ENCODE results near the gene TNFRSF1A.

TNFRSF1A gene

GRCh38 chr12:6322352-6322751 is 19.5 kb downstream of the TNFRSF1A start:
- no peak for DNase-seq

GRCh38 chr12:6321905-6322304 is 20.0 kb downstream of the TNFRSF1A start:
- no peak for DNase-seq

- DNase-seq = no peak
Observed at GRCh38 chr12:6319446-6319845, 22.4 kb downstream of the TNFRSF1A start.

DNA sequence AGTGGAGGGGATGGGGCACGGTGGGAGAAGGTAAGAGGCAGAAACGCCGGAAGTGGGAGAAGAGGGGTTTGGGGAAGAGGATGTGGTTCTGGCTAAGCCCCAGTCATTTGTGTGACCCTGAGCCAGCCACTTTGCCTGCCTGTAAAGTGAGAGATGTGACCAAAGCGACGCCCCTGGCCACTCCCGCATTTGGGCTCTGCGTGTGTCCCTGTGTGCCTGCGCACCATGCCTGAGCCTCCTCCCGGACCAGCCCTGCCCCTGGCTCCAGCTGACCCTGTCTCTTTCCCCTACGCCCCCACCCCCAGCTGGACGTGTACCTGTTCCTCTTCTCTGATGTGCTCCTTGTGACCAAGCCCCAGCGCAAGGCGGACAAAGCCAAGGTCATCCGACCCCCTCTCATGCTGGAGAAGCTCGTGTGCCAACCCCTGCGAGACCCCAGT is 23.4 kb downstream of the TNFRSF1A start:
- no peak for DNase-seq

DNA sequence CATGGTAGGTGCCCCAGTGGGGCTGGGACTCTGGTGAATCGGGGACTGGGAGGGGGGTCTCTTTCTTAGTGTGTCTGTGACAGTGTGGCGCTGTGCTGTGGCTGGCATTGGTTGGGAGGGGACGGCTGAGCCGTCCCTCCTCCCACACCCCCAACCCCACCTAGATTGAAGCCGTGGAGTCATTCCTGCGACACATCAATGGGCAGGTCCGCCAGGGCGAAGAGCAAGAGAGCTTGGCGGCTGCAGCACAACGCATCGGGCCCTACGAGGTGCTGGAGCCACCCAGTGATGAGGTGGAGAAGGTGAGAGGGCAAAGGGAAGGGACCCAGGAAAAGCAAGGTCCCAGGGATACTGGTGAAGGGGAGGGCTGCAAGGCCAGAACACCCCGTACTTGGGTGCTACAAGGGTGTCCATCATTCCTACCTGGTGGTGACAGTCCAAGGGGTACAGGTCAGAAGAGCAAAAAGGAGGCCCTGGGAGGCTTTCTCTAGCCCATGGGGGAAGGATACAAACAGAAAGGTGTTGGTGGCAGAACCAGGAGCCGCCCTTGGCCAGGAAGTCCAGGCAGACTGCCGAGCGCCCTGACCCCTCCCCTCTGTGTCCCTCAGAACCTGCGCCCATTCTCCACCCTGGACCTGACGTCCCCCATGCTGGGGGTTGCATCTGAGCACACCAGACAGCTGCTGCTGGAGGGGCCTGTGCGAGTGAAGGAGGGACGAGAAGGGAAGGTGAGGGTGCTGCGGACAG is 24.0 kb downstream of the TNFRSF1A start:
- DNase-seq = no peak

GRCh38 chr12:6316921-6317692 is 24.8 kb downstream of the TNFRSF1A start:
- no peak for DNase-seq

GRCh38 chr12:6315704-6316597 is 25.9 kb downstream of the TNFRSF1A start:
- DNase-seq = no peak

DNA sequence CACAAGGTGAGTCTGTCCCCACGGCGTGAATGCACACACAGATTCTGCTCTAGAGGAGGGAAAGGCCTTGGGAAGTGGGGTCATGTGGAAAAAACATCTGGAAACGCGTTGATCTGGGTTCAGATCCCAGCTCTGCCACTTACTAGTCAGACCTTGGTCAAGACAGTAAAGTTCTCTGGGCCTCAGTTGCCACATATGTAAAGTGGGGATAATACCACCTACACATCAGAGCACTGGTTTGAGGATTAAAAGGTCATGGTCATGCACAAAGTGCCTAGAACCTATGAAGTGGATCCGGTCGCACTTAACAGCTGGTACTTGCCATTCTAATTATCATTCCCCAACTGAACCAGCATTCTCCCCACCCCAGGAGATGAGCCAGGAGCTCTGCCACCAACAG is 26.7 kb downstream of the TNFRSF1A start:
- no peak for DNase-seq

DNA sequence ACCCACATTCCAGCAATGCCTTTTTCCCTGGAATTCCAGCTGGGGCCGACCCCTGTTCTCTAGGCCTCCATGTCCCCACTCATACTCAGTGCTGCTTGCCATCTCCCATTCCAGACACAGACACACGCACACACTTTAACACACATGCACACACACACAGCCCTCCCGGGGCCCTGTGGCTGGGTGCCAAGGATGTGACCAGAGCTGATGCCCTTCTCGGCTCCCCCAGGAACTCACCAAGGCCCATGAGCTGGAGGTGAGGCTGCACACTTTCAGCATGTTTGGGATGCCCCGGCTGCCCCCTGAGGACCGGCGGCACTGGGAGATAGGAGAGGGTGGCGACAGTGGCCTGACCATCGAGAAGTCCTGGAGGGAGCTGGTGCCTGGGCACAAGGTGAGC is 27.1 kb downstream of the TNFRSF1A start:
- DNase-seq = no peak

DNA sequence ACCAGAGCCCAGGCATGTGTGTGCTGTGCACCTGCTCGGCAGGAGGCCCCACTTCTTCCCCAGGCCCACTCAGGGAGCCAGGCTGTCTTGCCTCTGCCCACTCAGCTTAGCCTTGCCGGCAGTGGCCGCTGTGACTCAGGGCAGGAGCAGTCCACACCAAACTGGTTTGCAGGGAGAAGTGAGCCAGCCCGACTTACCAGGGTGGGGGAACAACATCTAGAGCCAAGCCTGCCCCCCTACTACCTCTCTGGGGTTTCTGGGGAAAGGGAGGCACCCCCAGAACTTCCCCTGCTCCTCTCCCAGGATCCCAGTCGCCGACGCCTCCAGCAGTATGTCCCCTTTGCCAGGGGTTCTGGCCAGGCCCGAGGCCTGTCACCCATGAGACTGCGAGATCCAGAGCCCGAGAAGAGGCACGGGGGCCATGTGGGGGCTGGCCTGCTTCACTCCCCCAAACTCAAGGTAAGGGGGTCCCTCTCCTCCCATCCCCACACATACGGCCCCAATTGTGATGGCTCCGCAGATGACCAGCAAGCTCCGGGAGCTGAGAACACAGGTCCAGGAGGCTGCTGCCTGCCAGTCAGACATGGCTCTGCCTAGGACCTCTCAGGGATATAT is 28.4 kb downstream of the TNFRSF1A start:
- no peak for DNase-seq

- no peak for DNase-seq
Observed at GRCh38 chr12:6312529-6313325, 29.1 kb downstream of the TNFRSF1A start.

- DNase-seq = no peak
Observed at GRCh38 chr12:6311822-6312528, 29.9 kb downstream of the TNFRSF1A start.

DNA sequence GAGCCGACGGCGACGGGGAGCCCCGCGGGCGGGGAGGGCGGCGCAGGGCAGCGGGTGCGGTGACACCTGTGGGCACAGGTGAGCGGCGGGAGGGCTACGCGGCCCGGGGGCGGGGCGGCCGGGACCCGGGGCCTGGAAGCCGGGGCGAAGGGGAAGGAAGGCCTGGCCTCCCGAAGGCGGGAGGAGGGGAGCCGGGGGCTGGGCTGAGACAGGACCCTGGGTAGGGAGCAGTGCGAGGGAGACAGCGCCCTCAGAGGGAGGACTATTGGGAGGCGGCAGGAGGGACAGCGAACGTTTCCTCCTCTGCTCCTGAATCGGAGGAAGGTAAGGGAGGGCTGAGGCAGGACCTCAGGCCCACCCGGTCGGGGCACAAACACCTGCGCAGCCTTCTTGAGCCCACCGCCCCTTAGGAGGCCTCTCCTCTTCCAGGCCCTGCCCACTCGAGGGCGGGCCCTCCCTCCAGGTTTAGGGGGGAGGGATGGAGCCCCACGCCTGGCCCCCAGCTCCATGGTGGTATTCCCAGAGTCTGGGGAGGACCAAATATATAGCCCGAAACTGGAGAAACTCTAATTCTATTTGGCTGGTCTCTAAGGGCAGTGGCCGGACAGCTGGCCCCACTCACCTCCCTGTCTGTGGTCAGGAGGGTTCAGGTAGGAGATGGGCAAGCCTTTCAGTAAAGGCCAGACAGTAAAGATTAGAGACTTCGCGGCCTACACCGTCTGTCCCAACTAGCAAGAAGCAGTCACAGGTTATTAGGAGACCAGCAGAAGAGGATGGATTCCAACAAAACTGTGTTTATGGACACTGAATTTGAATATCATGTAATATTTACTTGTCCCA is 30.9 kb downstream of the TNFRSF1A start:
- DNase-seq = no peak

- DNase-seq = no peak
Observed at GRCh38 chr12:6307529-6307928, 34.3 kb downstream of the TNFRSF1A start.

DNA sequence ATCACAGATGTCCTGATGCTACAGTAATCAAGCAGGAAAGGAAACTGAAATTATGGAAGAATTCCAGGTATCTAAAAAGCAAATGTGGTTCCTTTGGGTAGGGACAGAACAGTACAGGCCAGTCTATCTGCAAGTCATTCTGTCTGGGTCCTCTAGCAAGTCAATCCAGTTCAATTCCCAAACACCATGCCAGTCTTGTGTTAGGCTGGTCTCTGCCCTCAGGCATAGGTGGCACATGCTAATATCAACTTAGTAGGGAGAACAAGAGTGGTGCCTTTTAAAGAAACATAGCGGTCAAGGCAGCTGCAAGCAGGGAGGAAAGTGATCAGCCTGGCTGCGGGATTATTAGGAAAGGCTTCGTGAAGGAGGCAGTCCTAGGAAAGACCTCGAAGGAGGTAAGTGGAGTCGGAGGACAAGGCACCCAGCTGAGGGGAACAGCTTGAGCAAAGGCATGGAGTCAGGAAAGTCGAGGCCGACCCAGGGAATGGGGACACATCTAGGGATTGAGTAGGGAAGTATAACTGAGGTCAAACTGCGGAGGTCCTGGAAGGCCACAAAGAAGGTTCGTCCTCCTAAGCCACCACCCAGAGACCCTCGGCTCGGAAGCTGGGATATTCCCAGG is 35.2 kb downstream of the TNFRSF1A start:
- DNase-seq = no peak

DNA sequence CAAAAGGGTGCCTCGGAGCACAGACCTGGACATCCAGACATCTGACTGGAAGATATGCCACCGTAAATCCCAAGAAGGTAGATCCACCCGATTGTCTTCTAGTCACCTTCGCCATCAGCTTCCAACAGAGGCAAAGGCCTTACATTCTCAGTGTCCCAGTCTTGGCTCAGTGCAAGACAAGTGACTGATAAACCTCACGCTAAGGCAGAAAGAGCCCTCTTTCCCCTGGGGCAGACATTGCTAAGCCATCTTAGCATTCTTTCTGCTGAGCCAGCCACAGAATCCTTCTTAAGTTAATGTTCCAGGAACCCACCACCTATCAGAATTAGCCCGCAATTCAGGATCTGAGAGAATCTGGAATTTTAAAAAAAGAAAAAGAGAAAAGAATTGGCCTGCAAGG is 35.7 kb downstream of the TNFRSF1A start:
- no peak for DNase-seq

DNA sequence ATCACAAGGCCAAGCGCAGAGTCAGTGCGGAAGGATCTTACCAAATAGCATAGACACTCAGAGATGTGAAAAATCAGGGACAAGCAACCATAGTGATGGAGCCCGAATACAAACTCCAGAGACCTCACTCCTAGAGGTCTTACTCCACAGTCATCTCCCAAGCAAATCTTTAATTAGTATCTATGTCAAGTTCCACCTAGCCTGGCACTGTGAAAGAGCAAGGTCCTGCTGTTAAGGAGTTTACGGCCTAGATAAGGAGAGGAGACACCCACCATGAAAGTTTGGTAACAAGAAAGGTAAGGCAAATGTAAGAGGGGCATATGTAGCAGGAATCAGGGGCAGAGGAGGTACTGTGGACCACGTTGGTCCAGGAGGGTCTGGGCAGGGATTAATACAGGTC is 38.8 kb downstream of the TNFRSF1A start:
- no peak for DNase-seq

DNA sequence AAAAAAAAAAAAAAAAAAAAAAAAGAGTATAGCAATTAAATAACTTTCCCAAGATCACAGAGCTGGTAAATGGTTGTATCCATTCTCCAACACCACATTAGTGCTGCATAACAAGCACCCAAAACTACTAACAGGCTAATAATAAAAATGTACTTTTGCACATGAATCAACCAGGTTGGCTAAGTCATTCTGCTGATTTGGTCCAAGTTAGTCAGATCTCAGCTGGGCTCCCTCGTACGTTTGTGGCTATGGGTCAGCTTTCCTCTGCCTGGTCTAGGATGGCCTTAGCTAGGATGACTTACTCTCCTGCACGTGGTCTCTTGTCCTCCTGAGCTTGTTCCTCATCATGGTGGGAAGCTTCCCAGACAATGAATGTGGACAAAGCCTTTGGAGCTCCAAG is 39.3 kb downstream of the TNFRSF1A start:
- DNase-seq = no peak

- no peak for DNase-seq
Observed at GRCh38 chr12:6301721-6302120, 40.2 kb downstream of the TNFRSF1A start.

GRCh38 chr12:6297170-6297569 is 44.7 kb downstream of the TNFRSF1A start:
- no peak for DNase-seq

Data from NCI-H1092 treated with DMSO at 0.1 percent for 48 hours (cell line).